ENCODE data around the gene KLF16.
"Not testable (repeated sequence)": the region's sequence is repeated elsewhere in the genome, so short reads cannot be mapped to it uniquely, and the experiment has no call there.

Gene KLF16

GRCh38 chr19:1863328-1863637 is at the start of gene KLF16:
Gene KLF16 (minus strand): TSS chr19:1863579. CDS start chr19:1863497, 82 bp downstream.
- DNase-seq (ENCODE audit: extremely low read depth in 1 of 2, low read depth in 1 of 2) = no peak

DNA sequence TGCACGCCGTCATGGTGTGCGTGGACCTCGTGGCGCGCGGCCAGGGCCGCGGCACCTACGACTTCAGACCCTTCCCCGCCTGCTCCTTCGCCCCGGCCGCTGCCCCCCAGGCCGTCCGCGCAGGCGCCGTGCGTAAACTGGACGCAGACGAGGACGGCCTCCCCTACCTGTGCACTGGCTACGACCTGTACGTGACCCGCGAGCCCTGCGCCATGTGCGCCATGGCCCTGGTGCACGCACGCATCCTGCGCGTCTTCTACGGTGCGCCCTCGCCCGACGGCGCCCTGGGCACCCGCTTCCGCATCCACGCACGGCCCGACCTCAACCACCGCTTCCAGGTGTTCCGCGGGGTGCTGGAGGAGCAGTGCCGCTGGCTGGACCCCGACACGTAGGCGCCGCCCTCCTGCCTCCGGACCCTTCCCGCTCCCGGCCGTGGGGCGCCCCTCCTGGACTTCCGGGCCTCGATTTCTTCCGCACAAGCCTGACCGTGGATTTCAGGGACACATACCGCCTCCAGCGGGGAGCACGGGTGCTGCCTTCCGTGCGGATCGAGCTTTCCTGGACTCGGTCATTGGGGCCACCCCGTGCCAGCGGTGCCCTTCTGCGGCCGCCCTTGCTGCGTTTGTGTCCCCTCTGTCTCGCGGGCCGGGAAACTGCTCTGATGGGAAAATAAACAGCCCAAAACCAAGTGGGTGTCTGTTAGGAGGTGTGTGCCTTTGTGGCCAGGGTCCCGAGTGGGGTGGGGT is 49.6 kb upstream of the KLF16 start:
- no peak for DNase-seq (ENCODE audit: extremely low read depth in 1 of 2, low read depth in 1 of 2)

DNA sequence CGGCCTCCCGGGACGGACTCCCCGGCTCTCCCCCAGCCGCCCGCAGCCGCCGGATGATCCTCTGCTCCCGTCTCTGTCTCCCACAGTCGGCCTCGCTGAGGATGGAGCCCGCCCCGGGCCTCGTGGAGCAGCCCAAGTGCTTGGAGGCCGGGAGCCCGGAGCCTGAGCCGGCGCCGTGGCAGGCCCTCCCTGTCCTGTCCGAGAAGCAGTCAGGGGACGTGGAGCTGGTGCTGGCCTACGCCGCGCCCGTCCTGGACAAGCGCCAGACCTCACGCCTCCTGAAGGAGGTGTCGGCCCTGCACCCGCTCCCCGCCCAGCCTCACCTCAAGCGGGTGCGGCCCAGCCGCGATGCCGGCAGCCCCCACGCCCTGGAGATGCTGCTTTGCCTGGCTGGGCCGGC is 48.6 kb upstream of the KLF16 start:
- no peak for DNase-seq (ENCODE audit: extremely low read depth in 1 of 2, low read depth in 1 of 2)

GRCh38 chr19:1911098-1911497 is 47.7 kb upstream of the KLF16 start:
- no peak for DNase-seq (ENCODE audit: extremely low read depth in 1 of 2, low read depth in 1 of 2)

DNA sequence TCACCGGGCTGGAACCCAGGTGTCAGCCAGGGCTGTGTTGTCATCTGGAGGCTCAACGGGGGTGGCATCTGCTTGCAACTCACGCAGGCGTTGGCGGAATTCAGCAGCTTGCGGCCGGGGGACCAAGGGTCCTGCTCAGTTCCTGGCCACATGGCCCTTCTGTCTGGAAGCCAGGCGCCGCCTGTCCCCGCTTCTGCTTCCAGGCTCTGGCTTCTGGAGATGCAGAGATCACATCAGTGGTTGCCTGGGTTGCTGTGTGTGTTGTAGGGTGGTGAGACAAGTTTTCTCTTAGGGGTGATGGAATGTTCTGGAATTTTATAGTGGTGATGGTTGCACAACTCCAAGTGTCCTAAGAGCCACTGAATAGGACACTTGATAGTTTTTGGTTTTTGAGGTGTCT is 46.8 kb upstream of the KLF16 start:
- DNase-seq (ENCODE audit: extremely low read depth in 1 of 2, low read depth in 1 of 2) = no peak

DNA sequence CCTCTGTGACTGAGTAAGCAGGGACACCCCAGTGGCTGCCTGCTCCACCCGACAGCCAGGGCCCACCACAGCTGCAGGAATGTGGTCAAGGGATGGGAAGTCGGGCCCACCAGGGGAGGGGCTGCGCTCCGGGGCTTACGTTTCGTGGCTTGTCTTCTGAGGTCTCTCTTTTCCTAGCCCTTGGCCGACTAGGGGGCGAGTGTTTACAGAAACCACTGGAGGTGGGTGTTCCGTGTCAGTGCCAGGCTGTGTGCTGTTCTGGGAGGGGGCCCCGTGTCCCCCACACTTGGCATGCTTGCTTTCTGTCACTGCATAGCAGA is 46.3 kb upstream of the KLF16 start:
- DNase-seq (ENCODE audit: extremely low read depth in 1 of 2, low read depth in 1 of 2) = no peak

- DNase-seq (ENCODE audit: extremely low read depth in 1 of 2, low read depth in 1 of 2) = no peak
Observed at GRCh38 chr19:1908364-1908678, 44.9 kb upstream of the KLF16 start.

GRCh38 chr19:1907563-1908363 is 44.4 kb upstream of the KLF16 start:
- no peak for DNase-seq (ENCODE audit: extremely low read depth in 1 of 2, low read depth in 1 of 2)

GRCh38 chr19:1906985-1907562 is 43.7 kb upstream of the KLF16 start:
- DNase-seq (ENCODE audit: extremely low read depth in 1 of 2, low read depth in 1 of 2) = no peak

DNA sequence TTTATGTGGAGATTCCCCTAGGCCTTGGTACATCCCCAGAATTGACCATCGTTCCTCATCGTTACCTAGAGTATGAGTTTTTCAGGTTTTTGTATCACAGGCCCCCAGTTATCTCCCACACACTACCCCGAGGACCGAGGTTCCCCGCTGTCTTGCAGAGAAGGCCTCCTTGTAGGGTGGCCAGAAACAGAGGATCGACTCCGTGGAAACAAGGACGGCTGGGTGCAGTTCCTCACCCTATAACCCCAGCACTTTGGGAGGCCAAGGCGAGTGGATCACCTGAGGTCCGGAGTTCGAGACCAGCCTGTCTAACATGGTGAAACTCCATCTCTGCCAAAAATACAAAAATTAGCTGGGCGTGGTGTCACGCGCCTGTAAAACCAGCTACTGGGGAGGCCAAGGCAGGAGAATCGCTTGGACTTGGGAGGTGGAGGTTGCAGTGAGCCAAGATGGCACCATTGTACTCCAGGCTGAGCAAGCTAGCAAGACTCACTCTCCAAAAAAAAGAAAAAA is 42.5 kb upstream of the KLF16 start:
- no peak for DNase-seq (ENCODE audit: extremely low read depth in 1 of 2, low read depth in 1 of 2)

DNA sequence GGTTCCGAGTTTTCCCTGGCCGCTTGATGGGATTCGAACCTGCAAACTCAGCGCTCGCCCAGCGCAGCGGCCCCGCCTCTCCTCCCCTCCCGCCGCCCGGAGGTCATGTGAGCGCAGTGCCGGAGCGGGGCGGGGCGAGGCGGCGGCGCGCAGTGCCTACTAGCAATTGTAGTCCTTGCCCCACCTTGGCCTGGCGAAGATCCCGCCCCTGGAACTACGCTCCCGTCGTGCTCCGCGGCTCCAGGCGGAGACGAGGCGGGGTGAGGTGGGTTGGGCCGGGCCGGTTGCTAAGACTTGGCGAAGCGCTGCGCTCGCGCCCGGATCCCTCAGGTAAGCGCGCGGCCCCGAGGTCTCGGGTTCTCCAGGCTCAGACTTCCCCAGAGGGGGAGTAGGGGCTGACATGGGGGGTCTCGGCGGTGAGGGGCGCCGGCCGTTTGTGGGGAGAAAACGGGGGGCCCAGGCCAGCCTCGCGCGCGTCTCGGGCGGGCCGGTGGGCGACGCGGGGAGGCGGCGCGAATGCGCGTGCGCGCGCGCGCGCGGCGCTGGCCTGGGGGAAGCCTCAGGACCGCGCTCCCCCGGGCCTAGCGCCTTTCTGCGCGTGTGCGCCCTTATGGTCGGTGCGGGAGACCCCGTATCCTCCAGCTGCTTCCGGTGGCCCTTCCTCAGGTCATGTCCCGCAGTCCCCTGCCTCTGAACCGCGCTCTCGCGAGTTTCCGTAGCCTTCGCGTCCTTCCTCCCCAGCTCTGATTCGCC is 41.9 kb upstream of the KLF16 start, which contains the start of the genes ADAT3 and SCAMP4:
Gene ADAT3 (plus strand): TSS at position 290 of the 753 bp plus-strand sequence. CDS start 6,649 bp downstream, outside the sequence.
Gene SCAMP4 (plus strand): TSS at position 290 of the 753 bp plus-strand sequence. CDS start 9,621 bp downstream, outside the sequence.
- DNase-seq (ENCODE audit: extremely low read depth in 1 of 2, low read depth in 1 of 2) = peak; percentile 95

- no peak for DNase-seq (ENCODE audit: extremely low read depth in 1 of 2, low read depth in 1 of 2)
Observed at GRCh38 chr19:1904860-1905109, 41.4 kb upstream of the KLF16 start.

GRCh38 chr19:1902923-1903322 is 39.5 kb upstream of the KLF16 start:
- no peak for DNase-seq (ENCODE audit: extremely low read depth in 1 of 2, low read depth in 1 of 2)

GRCh38 chr19:1901940-1902404 is 38.6 kb upstream of the KLF16 start:
- no peak for DNase-seq (ENCODE audit: extremely low read depth in 1 of 2, low read depth in 1 of 2)

GRCh38 chr19:1896508-1896907 is 33.1 kb upstream of the KLF16 start:
- DNase-seq (ENCODE audit: extremely low read depth in 1 of 2, low read depth in 1 of 2) = no peak

DNA sequence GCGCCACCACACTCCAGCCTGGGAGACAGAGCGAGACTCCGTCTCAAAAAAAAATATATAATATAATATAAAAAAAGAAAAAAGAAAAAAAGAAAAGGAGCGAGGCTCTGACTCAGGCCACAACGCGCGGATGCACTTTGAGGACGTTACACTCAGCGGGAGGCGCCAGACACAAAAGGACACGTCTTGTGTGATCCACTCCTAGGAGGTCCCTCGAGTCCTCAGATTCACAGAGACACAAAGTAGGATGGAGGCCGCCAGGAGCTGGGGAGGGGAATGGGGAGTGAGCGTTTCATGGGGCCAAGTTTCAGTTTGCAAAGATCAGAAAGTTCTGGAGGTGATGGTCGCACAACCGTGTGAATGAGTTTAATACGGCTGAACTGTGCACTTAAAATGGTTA is 30.4 kb upstream of the KLF16 start:
- no peak for DNase-seq (ENCODE audit: extremely low read depth in 1 of 2, low read depth in 1 of 2)

DNA sequence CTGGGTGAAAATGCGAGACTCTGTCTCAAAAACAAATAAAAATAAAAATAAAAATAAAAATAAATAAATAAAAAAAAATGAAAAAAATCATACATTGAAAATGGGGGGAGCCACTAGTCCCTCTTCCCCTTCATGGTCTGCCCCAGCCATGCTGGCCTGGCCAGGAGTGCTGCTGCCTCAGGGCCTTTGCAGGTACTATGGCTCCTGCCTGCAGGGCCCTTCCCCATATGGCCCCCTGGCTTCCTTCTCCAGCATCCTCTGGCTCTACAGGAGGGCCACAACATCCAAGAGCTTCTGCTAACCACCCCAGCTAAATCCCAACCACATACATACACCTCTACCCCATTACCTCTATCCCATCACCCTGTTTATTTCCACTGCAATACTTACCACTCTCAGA is 26.5 kb upstream of the KLF16 start:
- no peak for DNase-seq (ENCODE audit: extremely low read depth in 1 of 2, low read depth in 1 of 2)

- DNase-seq (ENCODE audit: extremely low read depth in 1 of 2, low read depth in 1 of 2) = no peak
Observed at GRCh38 chr19:1888385-1888784, 25.0 kb upstream of the KLF16 start.

DNA sequence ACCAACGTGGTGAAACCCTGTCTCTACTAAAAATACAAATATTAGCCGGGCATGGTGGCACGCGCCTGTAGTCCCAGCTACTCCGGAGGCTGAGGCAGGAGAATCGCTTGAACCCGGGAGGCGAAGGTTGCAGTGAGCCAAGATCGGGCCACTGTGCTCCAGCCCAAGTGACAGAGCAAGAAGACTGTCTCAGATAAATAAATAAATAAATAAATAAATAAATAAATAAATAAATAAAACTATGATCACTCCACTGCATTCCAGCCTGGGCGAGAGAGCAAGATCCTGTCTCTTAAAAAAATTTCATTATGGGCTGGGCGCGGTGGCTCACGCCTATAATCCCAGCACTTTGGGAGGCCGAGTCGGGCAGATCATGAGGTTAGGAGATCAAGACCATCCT is 23.0 kb upstream of the KLF16 start:
- not testable (repeated sequence) for DNase-seq (ENCODE audit: extremely low read depth in 1 of 2, low read depth in 1 of 2)

DNA sequence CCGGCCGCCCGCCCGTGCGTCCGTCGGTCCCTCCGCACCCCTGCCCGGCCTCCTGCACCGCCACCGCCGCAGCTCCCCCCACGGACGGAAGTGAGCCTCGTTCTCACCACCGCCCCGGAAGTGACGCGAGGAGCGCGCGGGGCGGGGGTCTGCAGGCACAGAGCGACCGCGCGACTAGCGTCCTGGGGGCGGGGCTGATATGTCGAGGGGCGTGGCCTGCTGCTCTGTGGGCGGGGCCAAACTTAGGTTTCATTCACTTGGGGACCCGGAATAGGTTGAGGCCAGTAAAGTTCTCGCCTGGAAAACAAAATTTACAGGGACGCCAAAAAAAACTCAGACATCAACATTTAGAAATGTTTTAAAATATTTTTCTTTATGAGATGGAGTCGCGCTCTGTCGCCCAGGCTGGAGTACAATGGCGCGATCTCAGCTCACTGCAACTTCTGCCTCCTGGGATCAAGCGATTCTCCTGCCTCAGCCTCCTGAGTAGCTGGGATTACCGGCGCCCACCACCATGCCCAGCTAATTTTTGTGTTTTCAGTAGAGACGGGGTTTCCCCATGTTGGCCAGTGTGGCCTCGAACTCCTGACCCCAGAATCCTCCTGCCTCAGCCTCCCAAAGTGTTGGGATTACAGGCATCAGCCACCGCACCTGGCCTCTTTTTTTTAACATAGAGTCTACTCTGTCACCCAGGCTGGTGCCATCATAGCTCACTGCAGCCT is 22.2 kb upstream of the KLF16 start, which contains the start of gene ABHD17A:
Gene ABHD17A (minus strand): TSS at position 99 of the 722 bp plus-strand sequence. CDS start 3,930 bp downstream, outside the sequence.
- DNase-seq (ENCODE audit: extremely low read depth in 1 of 2, low read depth in 1 of 2) = peak; percentile 89 to 95
